Progenitor cell of endocrine pancreas (in vitro differentiated cells): ENCODE results near the gene NPFF. TPM values are rescaled to one million over a fixed set of nuclear protein-coding genes. Genes with fewer than 3 reads are reported as not detected.

ENCODE experiments used
- DNase-seq: peaks from one replicate; pipeline ENCODE4 v3.0.0; 2021; ENCODE audit warnings: low spot score; ENCODE audit not compliant: unreplicated experiment
- H3K27ac Mint-ChIP-seq: 2 replicates; pipeline ENCODE4 v1.8.0; 2021; ENCODE audit warnings: mild to moderate bottlenecking, moderate library complexity, mixed read lengths
- H3K27me3 Mint-ChIP-seq: 2 replicates; pipeline ENCODE4 v1.8.0; 2021; ENCODE audit warnings: mixed read lengths
- H3K36me3 Mint-ChIP-seq: 2 replicates; pipeline ENCODE4 v1.8.0; 2022; ENCODE audit warnings: mixed read lengths; ENCODE audit not compliant: insufficient read depth
- H3K4me1 Mint-ChIP-seq: 2 replicates; pipeline ENCODE4 v1.8.0; 2021; ENCODE audit warnings: low read depth, mixed read lengths
- H3K4me3 Mint-ChIP-seq: 2 replicates; pipeline ENCODE4 v1.8.0; 2021; ENCODE audit warnings: low read depth, mild to moderate bottlenecking, moderate library complexity, mixed read lengths
- H3K9me3 Mint-ChIP-seq: 2 replicates; pipeline ENCODE4 v1.8.0; 2021; ENCODE audit warnings: low read depth, mixed read lengths
- total RNA-seq: library from RNA; stranded (reverse); gene quantifications from 2 replicates; pipeline ENCODE4 v1.2.1, GENCODE V29; 2021
- TF ChIP-seq, protein P1 (sequence below): fragments of 200-600 bp; sonication (generic); IDR thresholded peaks from one replicate; pipeline ENCODE4 v1.5.0; 2021; ENCODE audit warnings: antibody characterized with exemption, mild to moderate bottlenecking; ENCODE audit not compliant: unreplicated experiment

The NPFF gene
- total RNA-seq, 1 donor from 2014 or later = not detected

DNA sequence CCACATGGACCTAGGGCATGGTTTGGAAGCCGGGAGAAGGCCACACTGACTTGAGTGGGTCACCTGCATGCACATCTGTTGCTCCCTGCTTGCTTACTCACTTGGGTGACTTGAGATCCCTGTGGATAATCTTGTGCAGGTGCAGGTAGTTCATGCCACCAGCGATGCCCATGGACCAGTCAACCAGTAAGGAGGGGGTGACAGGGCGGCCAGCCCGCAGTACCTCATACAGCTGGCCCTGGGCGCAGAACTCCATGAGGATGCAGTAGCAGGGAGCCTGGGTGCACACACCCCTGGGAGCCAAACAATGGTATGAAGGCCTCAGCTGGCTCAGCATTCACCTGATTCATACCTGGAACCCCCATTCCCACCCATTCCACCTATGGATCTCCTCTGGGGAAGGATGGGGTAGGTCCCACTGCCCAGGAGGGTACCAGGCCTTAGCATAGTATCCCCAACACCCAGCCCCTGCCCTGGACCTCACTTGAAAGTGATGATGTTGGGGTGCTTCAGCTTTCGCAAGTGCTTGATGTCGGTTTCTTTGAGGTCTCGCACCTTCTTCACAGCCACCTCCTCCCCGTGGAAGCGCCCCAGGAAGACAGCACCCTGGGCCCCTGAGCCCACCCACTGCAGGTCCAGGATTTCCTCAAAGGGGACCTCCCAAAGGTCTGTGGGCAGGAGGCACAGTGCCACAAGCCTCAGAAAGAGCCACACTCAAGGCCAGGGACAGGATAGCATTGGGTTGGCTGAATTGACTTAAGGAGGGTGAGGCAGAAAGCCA lies 21.1 kb downstream of the NPFF start:
- no peaks in the 10 kb centered on the region for H3K27me3 Mint-ChIP-seq
- no peaks in the 10 kb centered on the region for H3K9me3 Mint-ChIP-seq
- TF ChIP-seq, protein P1, sequence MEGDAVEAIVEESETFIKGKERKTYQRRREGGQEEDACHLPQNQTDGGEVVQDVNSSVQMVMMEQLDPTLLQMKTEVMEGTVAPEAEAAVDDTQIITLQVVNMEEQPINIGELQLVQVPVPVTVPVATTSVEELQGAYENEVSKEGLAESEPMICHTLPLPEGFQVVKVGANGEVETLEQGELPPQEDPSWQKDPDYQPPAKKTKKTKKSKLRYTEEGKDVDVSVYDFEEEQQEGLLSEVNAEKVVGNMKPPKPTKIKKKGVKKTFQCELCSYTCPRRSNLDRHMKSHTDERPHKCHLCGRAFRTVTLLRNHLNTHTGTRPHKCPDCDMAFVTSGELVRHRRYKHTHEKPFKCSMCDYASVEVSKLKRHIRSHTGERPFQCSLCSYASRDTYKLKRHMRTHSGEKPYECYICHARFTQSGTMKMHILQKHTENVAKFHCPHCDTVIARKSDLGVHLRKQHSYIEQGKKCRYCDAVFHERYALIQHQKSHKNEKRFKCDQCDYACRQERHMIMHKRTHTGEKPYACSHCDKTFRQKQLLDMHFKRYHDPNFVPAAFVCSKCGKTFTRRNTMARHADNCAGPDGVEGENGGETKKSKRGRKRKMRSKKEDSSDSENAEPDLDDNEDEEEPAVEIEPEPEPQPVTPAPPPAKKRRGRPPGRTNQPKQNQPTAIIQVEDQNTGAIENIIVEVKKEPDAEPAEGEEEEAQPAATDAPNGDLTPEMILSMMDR = no peak
- DNase-seq = no peak
- peaks cover 15% of the 10 kb centered on the region for H3K4me1 Mint-ChIP-seq
- H3K4me3 Mint-ChIP-seq = no peak overlapping the region
- peaks cover 8% of the 10 kb centered on the region for H3K36me3 Mint-ChIP-seq
- H3K27ac Mint-ChIP-seq = no peak overlapping the region

DNA sequence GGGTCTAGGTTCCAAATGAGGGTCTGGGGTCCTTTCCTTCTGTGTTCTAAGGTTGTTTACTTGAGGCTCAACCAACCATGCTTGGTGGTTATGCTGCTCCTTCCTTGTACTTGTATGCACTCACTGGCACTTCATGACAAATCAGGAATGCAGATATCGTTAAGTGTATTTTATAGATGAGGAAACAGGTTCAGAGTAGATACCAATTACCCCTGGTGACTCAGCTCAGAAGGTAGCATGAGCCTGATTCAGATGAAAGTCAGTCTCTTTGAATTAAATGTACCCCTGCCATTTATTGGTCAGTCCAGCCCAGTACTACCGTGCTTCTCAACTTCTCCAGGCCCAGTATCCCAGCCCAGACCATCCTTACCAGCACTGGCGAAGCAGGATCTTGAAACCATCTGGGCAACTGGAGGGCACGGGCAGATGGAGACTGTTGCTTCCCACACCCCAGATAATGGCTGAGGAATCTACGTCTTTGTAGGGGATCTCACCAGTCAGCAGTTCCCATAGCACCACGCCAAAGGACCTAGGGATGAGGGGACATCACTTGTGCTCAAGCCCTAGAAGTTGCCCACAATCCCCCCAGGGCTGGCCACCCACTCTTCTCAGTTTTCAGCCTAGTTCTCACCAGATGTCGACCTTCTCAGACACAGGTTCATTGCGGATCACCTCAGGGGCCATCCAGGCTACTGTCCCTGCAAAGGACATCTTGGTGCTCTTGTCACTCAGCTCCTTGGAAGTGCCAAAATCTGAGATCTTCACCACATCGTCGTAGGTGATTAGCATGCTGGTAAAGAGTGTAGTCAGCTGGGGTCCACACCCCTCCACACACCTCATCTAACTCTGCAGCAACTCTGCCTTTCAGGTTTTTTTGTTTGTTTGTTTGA lies 22.4 kb downstream of the NPFF start:
- Mint-ChIP-seq H3K36me3 (peaks cover 8% of the 10 kb centered on the region), H3K27me3 (no peaks in the 10 kb centered on the region), H3K27ac (peak overlapping the region; percentile 54), H3K4me3 (no peak overlapping the region), H3K9me3 (no peaks in the 10 kb centered on the region), H3K4me1 (peaks cover 18% of the 10 kb centered on the region)
- TF ChIP-seq, protein P1 = no peak
- no peak for DNase-seq

DNA sequence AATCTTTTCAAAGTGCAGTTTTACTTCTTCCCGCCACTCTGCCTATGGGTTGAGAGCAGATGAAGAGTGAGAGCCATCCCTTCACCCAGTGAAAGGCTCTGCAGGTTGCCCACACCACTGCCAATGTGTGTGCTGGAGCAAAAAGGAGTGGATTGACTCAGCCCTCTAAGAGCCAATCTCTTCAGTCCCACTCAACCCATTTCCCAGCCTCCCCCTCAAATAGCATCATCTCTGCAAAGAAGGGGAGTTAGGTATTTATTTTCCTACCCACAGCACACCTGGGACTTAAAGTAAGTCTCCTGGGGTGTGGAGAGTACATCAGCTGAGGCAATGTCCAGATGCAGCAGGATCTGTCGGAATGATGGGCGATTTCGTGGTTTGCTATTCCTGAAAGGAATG lies 23.3 kb downstream of the NPFF start:
- Mint-ChIP-seq H3K4me3 (no peak overlapping the region), H3K27ac (peak overlapping the region; percentile 51)

DNA sequence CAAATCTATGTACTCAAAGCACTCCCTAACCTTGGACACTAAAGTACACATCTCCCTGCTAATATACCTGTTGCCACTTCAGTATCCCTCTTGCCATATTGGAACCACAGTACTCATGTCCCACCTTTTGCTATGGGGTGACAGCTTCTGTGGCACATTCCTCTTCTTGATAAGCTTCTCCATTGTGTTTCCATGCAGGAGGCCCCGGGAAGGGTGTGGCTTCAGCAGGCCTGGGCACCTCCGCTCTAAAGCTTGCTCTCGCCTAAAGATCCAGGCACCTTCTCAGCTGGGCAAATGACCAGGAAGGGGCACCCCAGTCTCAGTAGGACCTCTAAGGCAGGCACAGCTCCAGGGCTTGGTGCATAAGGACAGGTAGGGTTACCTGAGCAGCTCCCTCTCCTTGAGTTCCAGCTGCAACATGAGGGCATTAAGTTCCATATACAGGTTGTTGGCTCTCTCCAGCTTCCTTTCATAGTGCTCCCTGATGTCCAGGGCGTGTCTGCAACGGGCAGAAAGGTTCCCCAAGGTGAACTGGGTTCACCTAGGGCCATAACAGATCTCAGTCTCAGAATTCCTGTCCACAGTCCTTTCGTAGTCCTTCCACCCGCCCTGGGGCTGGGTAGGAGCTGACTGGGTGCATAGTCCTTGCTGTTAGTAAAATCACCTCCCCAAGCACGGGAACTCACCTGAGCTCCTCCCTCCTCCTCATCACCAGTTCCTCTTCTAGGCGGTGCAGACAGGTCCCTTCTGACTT lies 23.9 kb downstream of the NPFF start:
- H3K27me3 Mint-ChIP-seq = no peaks in the 10 kb centered on the region
- no peak for DNase-seq
- H3K36me3 Mint-ChIP-seq = peaks cover 15% of the 10 kb centered on the region
- TF ChIP-seq, protein P1 = no peak
- H3K9me3 Mint-ChIP-seq = no peaks in the 10 kb centered on the region
- H3K27ac Mint-ChIP-seq = peak overlapping the region; percentile 51
- H3K4me1 Mint-ChIP-seq = peaks cover 14% of the 10 kb centered on the region
- H3K4me3 Mint-ChIP-seq = no peak overlapping the region

More for the DNA sequence above, 23.3 kb downstream of the NPFF start:
- Mint-ChIP-seq H3K36me3 (peaks cover 13% of the 10 kb centered on the region), H3K27me3 (no peaks in the 10 kb centered on the region), H3K4me1 (peaks cover 14% of the 10 kb centered on the region), H3K9me3 (no peaks in the 10 kb centered on the region)
- DNase-seq = no peak
- TF ChIP-seq, protein P1 = no peak
